Suppressor macrophage treated with lipopolysaccharide for 1 hour (primary cell): ENCODE results near the gene LY9.
"Not testable (repeated sequence)": the region's sequence is repeated elsewhere in the genome, so short reads cannot be mapped to it uniquely, and the experiment has no call there.

ENCODE experiments used
- DNase-seq, 3 donors: peaks; one replicate each; pipeline ENCODE4 v3.0.0-alpha.2; 2020 to 2022

Gene LY9

GRCh38 chr1:160867651-160868050 lies 71.7 kb downstream of the LY9 start:
- not testable (repeated sequence) for DNase-seq

- peak; percentile 34 to 50 (median 48) for DNase-seq
Observed at GRCh38 chr1:160868141-160868540, 72.2 kb downstream of the LY9 start.

DNA sequence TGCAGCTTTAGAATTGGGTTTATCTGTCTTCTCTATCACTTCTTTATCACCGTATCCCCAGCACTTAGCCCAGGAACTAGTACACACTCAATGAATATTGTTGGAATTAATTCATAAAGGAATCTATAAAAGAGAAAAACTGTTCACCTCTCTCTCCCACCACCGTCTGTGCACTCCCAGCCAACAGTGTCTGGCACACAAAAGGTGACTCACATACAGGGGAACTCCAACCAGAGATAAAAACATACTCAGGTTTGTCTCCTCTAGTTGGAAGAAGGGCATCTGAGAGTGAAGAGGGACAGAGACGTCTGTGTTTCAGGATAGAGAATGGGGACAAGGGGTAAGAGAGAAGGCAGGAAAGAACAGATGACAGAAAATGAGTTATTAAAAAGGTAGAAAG lies 79.0 kb downstream of the LY9 start:
- no peak for DNase-seq

- peak; percentile 21 to 44 (median 33) for DNase-seq
Observed at GRCh38 chr1:160875591-160875990, 79.6 kb downstream of the LY9 start.

- peak in 2 of 3 donors; percentile 14 to 30 for DNase-seq
Observed at GRCh38 chr1:160876311-160876710, 80.3 kb downstream of the LY9 start.

DNA sequence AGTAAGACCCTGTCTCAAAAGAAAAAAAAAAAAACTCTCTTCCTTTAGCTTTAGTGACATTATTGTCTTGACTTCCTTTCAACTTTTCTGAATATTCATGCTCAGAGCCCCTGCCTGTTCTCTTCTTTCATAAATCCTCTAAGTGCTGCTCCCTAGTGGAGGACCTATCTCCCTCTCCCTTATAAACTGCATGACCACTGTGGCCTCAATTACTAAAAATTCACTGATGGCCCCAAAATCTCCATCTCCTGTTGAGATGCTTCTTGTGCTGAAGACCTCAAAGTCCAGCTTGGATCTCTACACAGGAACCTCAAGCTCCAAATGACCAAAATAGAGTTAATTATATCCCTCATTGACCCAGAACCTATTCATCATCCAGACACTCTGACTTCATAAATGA lies 81.2 kb downstream of the LY9 start:
- peak in 1 of 3 donors; percentile 19 for DNase-seq
